Hepatocyte (in vitro differentiated cells): Measurements from ENCODE around the gene NUDT17.

Source experiments
- EZH2 ChIP-seq: fragments of 200-600 bp; sonication (generic); IDR thresholded peaks from 2 replicates; pipeline ENCODE4 v1.6.1; 2016; ENCODE audit warnings: antibody characterized with exemption, mild to moderate bottlenecking, borderline replicate concordance
- EZH2phosphoT487 ChIP-seq: fragments of 200-600 bp; sonication (generic); IDR thresholded peaks from one replicate; pipeline ENCODE4 v1.6.1; 2018; ENCODE audit warnings: antibody characterized with exemption, mild to moderate bottlenecking, low read depth, moderate library complexity; ENCODE audit not compliant: unreplicated experiment, severe bottlenecking
- TF ChIP-seq, protein P1 (sequence below): fragments of 200-600 bp; sonication (generic); IDR thresholded peaks from 2 replicates; pipeline ENCODE4 v1.5.1; 2016; ENCODE audit warnings: antibody characterized with exemption, mild to moderate bottlenecking; ENCODE audit not compliant: poor library complexity

DNA sequence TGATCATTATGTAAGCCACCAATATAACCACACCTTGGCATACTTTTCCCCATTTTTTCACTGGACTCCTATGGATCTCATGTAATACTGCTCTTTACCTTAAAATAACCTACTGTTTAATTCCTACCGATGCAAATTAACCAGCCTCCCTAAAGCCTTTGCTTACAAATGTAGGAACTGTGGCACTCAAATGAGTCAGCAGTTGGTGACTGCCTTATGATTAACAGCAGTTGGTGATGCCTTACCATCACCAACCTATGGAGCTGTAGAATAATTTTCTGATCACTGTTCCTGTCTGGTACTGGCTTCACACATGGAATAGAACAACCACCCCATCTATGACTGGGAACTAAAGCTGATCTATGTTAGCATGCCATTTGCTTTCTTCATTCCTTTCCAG lies 7.8 kb upstream of the NUDT17 start:
- TF ChIP-seq, protein P1, sequence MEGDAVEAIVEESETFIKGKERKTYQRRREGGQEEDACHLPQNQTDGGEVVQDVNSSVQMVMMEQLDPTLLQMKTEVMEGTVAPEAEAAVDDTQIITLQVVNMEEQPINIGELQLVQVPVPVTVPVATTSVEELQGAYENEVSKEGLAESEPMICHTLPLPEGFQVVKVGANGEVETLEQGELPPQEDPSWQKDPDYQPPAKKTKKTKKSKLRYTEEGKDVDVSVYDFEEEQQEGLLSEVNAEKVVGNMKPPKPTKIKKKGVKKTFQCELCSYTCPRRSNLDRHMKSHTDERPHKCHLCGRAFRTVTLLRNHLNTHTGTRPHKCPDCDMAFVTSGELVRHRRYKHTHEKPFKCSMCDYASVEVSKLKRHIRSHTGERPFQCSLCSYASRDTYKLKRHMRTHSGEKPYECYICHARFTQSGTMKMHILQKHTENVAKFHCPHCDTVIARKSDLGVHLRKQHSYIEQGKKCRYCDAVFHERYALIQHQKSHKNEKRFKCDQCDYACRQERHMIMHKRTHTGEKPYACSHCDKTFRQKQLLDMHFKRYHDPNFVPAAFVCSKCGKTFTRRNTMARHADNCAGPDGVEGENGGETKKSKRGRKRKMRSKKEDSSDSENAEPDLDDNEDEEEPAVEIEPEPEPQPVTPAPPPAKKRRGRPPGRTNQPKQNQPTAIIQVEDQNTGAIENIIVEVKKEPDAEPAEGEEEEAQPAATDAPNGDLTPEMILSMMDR: no peak
- TF ChIP-seq EZH2 (no peak), EZH2phosphoT487 (no peak)
